Stimulated activated CD4-positive, alpha-beta T cell treated with anti-CD3 and anti-CD28 coated beads, Interleukin-15, amount 100 ng/mL, for 48 hours (primary cell): ENCODE measurements around the gene BPTF.
"Not testable (repeated sequence)": the region's sequence is repeated elsewhere in the genome, so short reads cannot be mapped to it uniquely, and the experiment has no call there.

Experiments
- DNase-seq, 2 donors: peaks; one replicate each; pipeline ENCODE4 v3.0.0-alpha.2; 2020; ENCODE audit warnings: low read depth in 2 of 2

Gene BPTF

DNA sequence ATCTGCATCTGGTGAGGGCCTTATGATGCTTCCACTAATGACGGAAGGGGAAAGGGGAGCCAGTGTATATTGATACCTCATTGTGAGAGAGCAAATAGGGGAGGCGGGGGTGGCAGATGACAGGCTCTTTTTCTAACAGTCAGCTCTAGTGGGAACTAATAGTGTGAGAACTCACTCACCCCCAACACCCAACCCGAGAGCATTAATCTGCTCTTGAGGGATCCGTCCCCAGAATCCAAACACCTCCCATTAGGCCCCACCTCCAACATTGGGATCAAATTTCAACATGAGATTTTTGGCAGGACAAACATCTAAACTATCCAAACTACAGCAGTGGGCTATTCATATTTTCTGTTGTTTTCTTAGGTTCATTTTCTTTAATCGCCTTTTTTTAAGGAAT lies 54.4 kb downstream of the BPTF start:
- DNase-seq, result no peak

DNA sequence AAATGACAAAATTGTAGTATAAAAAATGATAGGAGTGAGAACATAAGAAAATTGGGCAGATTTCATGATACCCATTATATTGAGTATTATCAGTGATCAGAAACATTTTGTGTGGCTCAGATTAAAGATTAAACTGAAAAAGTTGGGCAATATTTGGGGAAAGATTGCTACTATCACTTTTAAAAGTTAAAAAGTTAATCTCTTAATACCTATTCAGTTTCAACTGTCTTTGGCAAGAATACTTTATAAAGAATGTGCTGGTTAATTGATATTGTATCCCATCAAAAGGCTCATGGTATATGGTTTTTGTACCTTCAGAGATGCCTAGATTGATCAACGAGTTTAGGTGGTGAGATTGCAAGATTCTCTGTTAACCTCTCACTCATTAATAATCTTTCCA lies 55.8 kb downstream of the BPTF start:
- no peak for DNase-seq

DNA sequence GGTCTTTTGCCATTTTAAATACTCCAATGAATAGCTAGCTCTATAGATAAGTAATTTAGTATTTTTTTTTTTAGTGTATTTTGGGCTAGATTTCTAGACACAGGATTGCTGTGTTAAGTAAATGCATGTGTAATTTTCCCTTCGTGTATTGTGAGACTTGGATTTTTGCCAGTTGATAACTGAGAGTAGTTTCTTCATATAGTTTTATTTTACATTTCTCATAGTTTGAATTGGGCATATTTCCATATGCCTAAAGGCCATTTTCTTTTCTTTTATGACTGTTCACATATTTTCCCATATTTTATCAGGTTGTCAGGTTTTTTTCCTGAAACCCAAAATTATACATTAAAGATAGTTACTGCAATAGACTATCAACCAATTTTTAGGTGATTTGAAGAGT lies 59.4 kb downstream of the BPTF start:
- DNase-seq, result no peak

DNA sequence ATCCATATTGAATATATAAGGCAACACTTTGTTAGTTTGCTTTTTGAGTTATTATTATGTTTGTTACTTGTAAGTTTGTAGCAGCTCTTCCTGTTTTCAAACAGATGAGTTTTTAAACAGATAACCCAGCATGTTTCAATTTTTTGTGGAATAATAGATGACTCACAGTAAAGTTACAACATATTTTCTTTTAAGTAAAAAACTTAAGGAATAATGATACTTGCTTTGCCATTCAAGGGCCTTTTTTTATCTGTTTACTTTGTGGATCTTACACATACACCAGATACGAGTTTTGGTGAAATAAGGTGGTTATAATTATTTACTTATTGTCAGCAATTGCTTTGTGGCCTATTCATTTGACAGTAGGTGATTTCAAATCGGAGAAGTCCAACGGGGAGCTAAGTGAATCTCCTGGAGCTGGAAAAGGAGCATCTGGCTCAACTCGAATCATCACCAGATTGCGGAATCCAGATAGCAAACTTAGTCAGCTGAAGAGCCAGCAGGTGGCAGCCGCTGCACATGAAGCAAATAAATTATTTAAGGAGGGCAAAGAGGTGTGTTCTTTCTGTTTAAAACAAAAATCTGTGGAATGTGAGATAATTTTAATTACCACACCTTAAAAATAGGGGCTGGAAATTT lies 66.3 kb downstream of the BPTF start:
- no peak for DNase-seq

DNA sequence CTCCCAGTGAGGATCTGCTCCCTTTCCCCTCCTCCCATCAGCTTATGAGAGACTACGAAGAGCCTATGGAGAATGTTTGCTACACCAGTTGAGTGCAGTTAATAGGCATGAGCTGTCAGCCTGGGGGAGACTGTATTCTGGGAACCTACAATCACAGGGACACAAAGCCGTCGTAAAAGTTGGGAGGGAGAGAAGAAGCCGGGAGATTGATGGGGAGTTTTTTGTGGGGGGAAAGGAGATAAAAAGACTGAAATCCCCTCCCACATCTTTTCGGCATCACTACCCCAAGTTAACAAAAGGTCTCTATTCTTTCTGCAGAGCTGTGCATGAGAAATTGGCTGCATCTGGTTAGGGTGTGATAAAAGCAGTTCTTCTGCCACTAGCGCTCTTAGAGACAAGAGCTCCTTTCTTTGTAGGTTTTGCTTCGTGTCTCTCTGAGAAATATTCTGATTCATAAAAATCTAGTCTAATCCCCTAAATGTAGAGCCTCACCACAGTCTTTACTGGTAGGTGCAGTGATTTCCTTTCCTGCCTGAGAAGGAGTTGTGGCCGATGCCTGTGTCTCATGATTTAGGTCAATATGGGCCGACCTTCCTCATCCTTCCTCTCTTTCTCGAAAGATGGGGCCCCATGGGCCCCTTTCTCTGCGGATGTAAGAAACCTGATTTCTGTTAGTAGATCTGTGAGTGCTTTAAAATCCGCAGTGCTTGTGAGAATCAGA lies 77.4 kb downstream of the BPTF start:
- DNase-seq, result no peak

DNA sequence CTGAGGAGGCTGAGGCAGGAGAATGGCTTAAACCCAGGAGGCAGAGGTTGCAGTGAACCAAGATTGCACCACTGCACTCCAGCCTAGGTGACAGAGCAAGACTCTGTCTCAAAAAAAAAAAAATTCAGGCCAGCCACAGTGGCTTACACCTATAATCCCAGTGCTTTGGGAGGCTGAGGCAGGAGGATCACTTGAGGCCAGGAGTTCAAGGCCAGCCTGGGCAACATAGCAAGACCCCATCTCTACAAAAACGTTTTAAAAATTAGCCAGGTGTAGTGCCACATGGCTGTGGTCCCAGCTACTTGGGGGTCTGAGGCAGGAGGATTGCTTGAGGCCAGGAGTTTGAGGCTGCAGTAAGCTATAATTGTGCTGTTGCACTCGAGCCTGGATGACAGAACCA lies 80.0 kb downstream of the BPTF start:
- DNase-seq, result not testable (repeated sequence)

GRCh38 chr17:67910117-67910803 lies 85.0 kb downstream of the BPTF start:
- DNase-seq, result not testable (repeated sequence)

- no peak for DNase-seq
These were observed 85.9 kb downstream of the BPTF start for GRCh38 chr17:67911059-67911782.

DNA sequence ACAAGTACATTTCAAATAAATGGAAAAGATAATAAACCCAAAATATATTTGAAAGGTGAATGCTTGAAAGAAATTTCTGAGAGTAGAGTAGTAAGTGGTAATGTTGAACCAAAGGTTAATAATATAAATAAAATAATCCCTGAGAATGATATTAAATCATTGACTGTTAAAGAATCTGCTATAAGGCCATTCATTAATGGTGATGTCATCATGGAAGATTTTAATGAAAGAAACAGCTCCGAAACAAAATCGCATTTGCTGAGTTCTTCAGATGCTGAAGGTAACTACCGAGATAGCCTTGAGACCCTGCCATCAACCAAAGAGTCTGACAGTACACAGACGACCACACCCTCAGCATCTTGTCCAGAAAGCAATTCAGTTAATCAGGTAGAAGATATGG lies 86.8 kb downstream of the BPTF start:
- DNase-seq, result no peak

- no peak for DNase-seq
These were observed 87.4 kb downstream of the BPTF start for GRCh38 chr17:67912656-67913055.

DNA sequence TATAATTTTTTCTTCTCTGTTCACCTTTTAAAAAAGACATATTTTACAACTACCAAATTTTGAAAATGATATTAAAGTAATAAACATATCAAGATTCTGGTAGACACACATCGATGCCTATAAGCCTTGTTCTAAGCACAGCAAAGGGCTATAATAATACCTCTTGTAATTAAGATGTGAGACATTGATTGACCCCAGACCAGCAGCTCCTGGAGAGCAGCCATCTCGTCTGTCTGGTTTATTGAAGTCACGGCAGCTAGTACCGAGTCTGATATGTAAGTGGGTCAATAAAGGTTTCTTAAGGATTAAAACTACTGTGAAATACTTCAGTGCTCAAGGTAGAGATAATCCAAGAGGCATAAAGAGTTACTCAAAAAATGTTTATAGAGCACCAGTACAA lies 94.9 kb downstream of the BPTF start:
- no peak for DNase-seq

- no peak for DNase-seq
These were observed 97.2 kb downstream of the BPTF start for GRCh38 chr17:67922503-67922902.

GRCh38 chr17:67928842-67929241 lies 103.5 kb downstream of the BPTF start:
- DNase-seq, result not testable (repeated sequence)

DNA sequence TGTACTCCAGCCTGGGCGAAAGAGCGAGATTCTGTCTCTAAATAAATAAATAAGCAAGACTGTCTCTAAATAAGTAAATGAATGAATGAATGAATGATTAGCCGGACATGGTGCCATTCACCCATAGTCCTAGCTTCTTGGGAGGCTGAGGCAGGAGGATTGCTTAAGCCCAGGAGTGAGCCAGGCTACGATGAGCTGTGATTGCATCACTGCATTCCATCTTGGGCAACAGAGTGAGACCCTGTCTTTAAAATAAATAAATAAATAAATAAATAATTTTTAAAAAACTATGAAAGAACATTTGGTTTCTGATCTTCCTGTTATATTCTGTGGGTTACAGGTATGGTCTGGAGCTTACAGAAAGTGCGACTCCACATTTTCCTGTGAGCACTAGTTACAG lies 105.9 kb downstream of the BPTF start:
- no peak for DNase-seq

DNA sequence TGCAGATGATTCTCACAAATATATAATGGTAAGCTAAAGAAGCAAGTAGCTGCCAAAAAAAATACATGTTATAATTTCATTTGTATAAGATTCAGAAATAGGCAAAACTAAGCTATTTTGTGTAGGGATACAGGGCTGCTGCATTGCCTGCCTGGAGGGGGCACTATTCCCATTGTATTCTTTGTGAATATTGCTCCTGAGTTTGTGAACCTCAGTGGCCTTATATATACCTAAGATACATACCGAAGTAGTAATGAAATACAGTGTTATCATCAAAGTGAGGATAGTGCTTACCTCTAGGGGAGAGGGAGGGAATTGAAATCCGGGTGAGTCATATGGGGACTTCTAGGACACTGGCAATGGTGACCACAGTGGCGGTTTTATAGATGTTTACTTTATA lies 117.5 kb downstream of the BPTF start:
- no peak for DNase-seq

- DNase-seq, result no peak
These were observed 118.7 kb downstream of the BPTF start for GRCh38 chr17:67944035-67944434.

GRCh38 chr17:67946513-67946912 lies 121.2 kb downstream of the BPTF start:
- DNase-seq, result no peak

GRCh38 chr17:67947325-67947813 lies 122.1 kb downstream of the BPTF start:
- DNase-seq, result no peak

DNA sequence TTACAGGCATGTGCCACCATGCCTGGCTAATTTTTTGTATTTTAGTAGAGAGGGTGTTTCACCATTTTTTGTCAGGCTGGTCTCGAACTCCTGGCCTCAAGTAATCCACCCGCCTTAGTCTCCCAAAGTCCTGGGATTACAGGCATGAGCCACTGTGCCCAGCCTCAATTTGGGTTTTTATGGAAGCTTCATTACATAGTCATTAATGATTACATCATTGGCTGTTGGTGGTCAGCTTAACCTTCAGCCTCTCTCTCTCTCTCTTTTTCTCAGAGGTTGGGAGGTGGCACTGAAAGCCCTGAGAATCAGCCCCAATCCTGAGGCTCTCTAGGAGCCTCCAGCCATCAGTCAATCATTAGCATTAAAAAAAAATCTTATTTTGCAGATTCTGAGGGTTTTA lies 125.6 kb downstream of the BPTF start:
- DNase-seq, result no peak

DNA sequence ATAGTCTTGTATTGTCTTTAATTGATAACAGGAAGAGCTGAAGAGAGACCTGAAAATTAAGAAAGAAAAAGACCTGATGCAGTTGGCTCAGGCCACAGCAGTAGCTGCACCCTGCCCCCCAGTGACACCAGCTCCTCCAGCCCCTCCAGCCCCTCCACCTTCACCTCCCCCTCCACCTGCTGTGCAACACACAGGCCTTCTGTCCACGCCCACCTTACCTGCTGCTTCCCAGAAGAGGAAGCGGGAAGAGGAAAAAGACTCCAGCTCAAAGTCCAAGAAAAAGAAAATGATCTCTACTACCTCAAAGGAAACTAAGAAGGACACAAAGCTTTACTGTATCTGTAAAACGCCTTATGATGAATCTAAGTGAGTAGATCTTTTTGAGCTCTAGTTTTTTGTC lies 134.2 kb downstream of the BPTF start:
- no peak for DNase-seq

- not testable (repeated sequence) for DNase-seq
These were observed 135.0 kb downstream of the BPTF start for GRCh38 chr17:67960276-67960675.

- DNase-seq, result not testable (repeated sequence)
These were observed 136.9 kb downstream of the BPTF start for GRCh38 chr17:67962156-67962555.
